ENCODE results near the gene RBFOX2. TPM values are rescaled to one million over a fixed set of nuclear protein-coding genes. Genes with fewer than 3 reads are reported as not detected.

The RBFOX2 gene
- total RNA-seq, 1 donor from 2014 or later: 200 TPM

DNA sequence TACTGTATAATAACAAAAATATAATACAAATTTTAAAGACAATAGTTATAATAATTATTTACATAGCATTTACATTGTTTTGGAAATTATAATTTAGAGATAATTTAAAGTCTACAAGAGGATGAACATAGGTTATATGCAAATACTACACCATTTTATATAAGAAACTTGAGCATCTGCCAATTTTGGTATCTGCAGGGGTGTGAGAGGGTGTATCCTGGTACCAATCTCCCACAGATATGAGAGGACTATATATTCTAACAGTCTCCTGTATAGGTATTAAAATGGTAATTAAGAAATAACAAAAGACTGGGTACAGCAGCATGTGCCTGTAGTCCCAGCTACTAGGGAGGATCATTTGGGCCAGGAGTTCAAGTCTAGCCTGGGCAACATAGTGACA is 176.5 kb downstream of the RBFOX2 start:
- no peak overlapping the region for H3K27ac ChIP-seq (ENCODE audit: low read depth, low read length)
- no peaks in the 10 kb centered on the region for H3K9me3 ChIP-seq (ENCODE audit: control insufficient read depth in 3 of 3, low read length in 3 of 3)
- H3K27me3 ChIP-seq (ENCODE audit: control insufficient read depth in 3 of 3, insufficient read depth in 3 of 3, low read length in 3 of 3): no peaks in the 10 kb centered on the region
- no peak overlapping the region for H3K9ac ChIP-seq (ENCODE audit: low read depth in 1 of 3, low read length in 3 of 3)
- H3K4me3 ChIP-seq (ENCODE audit: low read length in 3 of 3): no peak overlapping the region
- peaks cover 2 to 10% (median 8%) of the 10 kb centered on the region in 3 donors for H3K4me1 ChIP-seq (ENCODE audit: control insufficient read depth in 3 of 3, insufficient read depth in 3 of 3, low read length in 3 of 3)
- H3K36me3 ChIP-seq (ENCODE audit: control insufficient read depth in 3 of 3, insufficient read depth in 3 of 3, low read length in 3 of 3): no peaks in the 10 kb centered on the region

DNA sequence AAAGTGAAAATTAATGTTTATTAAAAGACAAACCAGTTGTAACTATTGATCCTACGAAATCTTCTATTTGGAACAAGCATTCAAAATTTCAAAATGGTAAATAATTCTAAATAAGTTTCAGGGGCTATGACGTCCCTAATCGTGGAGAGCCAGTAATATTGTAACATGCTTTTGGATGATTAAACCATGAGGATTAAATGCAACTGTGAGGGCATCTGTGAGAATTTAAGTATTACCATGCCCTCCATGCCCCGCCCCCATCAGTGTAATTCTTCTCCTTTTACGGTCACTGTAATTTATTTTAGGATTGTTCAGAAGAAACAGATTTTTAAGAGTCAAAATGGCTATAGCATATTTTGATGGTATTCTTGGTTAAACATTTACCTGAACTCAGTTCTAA is 177.8 kb downstream of the RBFOX2 start:
- H3K27me3 ChIP-seq (ENCODE audit: control insufficient read depth in 3 of 3, insufficient read depth in 3 of 3, low read length in 3 of 3): no peaks in the 10 kb centered on the region
- no peaks in the 10 kb centered on the region for H3K9me3 ChIP-seq (ENCODE audit: control insufficient read depth in 3 of 3, low read length in 3 of 3)
- H3K9ac ChIP-seq (ENCODE audit: low read depth in 1 of 3, low read length in 3 of 3): peak overlapping the region; percentile 67 to 91 (median 84)
- peaks cover 2 to 7% (median 5%) of the 10 kb centered on the region in 3 donors for H3K4me1 ChIP-seq (ENCODE audit: control insufficient read depth in 3 of 3, insufficient read depth in 3 of 3, low read length in 3 of 3)
- no peaks in the 10 kb centered on the region for H3K36me3 ChIP-seq (ENCODE audit: control insufficient read depth in 3 of 3, insufficient read depth in 3 of 3, low read length in 3 of 3)
- H3K27ac ChIP-seq (ENCODE audit: low read depth, low read length): peak overlapping the region; percentile 95
- H3K4me3 ChIP-seq (ENCODE audit: low read length in 3 of 3): no peak overlapping the region

DNA sequence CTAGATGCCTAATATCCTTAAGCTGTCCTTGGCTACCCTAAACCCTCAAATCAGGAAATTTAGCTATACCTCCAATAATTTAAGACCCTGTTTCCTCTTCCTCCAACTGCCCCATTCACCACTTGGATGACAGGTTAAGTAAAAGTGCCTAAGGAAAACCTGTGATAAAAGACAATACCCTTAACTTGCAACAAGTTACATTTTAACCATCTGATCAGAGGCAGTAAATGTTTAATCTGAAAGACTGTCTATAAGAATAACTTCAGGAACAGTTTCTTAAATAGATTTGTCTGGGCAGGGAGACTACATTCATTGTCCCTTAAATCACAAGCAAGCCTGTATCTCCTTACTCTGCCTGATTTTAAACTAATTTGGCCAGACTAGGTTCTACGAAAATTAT is 181.8 kb downstream of the RBFOX2 start:
- Histone ChIP-seq H3K4me1 (ENCODE audit: control insufficient read depth in 3 of 3, insufficient read depth in 3 of 3, low read length in 3 of 3) (peaks cover 15 to 19% (median 18%) of the 10 kb centered on the region in 3 donors), H3K27ac (ENCODE audit: low read depth, low read length) (peak overlapping the region; percentile 31), H3K9me3 (ENCODE audit: control insufficient read depth in 3 of 3, low read length in 3 of 3) (no peaks in the 10 kb centered on the region), H3K9ac (ENCODE audit: low read depth in 1 of 3, low read length in 3 of 3) (peak overlapping the region; percentile 84 to 91 (median 87)), H3K36me3 (ENCODE audit: control insufficient read depth in 3 of 3, insufficient read depth in 3 of 3, low read length in 3 of 3) (no peaks in the 10 kb centered on the region), H3K27me3 (ENCODE audit: control insufficient read depth in 3 of 3, insufficient read depth in 3 of 3, low read length in 3 of 3) (no peaks in the 10 kb centered on the region), H3K4me3 (ENCODE audit: low read length in 3 of 3) (peak overlapping the region; percentile 22 to 84 (median 45))

DNA sequence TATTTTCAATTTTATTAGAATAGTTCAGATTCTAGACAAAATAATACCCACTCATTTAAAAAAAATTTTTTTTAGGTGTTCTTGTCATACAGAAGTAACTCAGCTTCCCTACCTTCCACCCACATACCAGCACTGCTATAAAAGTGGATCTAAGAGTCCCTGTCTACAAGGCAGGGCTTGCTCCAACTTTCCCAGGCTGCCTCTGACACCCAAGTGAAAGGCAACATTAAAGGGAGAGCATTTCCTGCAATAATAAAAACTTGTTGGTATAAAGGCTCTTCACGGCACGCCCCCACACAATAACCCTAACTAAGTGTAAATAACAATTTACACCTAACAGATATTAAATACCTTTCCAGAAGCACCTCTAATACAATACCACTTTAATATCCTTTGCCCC is 183.7 kb downstream of the RBFOX2 start:
- no peak overlapping the region for H3K4me3 ChIP-seq (ENCODE audit: low read length in 3 of 3)
- H3K27ac ChIP-seq (ENCODE audit: low read depth, low read length): peak overlapping the region; percentile 9
- peaks cover 12 to 23% (median 16%) of the 10 kb centered on the region in 3 donors for H3K4me1 ChIP-seq (ENCODE audit: control insufficient read depth in 3 of 3, insufficient read depth in 3 of 3, low read length in 3 of 3)
- no peaks in the 10 kb centered on the region for H3K9me3 ChIP-seq (ENCODE audit: control insufficient read depth in 3 of 3, low read length in 3 of 3)
- H3K27me3 ChIP-seq (ENCODE audit: control insufficient read depth in 3 of 3, insufficient read depth in 3 of 3, low read length in 3 of 3): no peaks in the 10 kb centered on the region
- H3K9ac ChIP-seq (ENCODE audit: low read depth in 1 of 3, low read length in 3 of 3): peak overlapping the region in 1 of 3 donors; percentile 33
- H3K36me3 ChIP-seq (ENCODE audit: control insufficient read depth in 3 of 3, insufficient read depth in 3 of 3, low read length in 3 of 3): no peaks in the 10 kb centered on the region

DNA sequence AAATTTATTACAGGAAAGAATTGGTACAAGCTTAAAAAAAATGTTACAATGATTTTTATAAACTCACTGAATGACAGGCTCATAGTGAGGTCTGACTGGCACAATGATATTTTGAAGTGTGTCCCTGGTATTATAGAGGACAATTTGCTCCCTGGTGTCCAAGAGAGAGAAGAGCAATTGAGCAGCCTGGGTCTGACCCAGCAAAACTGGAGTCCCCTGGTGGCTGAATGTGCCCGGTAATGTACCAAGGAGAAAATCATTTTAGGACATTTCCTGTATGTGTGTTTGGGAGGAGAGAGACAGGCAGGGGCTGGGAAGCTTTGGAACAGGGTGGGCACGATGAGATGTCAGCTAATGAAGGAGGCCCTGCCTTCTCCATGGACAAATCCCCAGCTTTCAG is 185.7 kb downstream of the RBFOX2 start:
- Histone ChIP-seq H3K9ac (ENCODE audit: low read depth in 1 of 3, low read length in 3 of 3) (peak overlapping the region in 2 of 3 donors; percentile 7 to 26), H3K36me3 (ENCODE audit: control insufficient read depth in 3 of 3, insufficient read depth in 3 of 3, low read length in 3 of 3) (no peaks in the 10 kb centered on the region), H3K4me1 (ENCODE audit: control insufficient read depth in 3 of 3, insufficient read depth in 3 of 3, low read length in 3 of 3) (peaks cover 20 to 31% (median 29%) of the 10 kb centered on the region in 3 donors), H3K27ac (ENCODE audit: low read depth, low read length) (peak overlapping the region; percentile 54), H3K9me3 (ENCODE audit: control insufficient read depth in 3 of 3, low read length in 3 of 3) (no peaks in the 10 kb centered on the region), H3K4me3 (ENCODE audit: low read length in 3 of 3) (no peak overlapping the region), H3K27me3 (ENCODE audit: control insufficient read depth in 3 of 3, insufficient read depth in 3 of 3, low read length in 3 of 3) (no peaks in the 10 kb centered on the region)

DNA sequence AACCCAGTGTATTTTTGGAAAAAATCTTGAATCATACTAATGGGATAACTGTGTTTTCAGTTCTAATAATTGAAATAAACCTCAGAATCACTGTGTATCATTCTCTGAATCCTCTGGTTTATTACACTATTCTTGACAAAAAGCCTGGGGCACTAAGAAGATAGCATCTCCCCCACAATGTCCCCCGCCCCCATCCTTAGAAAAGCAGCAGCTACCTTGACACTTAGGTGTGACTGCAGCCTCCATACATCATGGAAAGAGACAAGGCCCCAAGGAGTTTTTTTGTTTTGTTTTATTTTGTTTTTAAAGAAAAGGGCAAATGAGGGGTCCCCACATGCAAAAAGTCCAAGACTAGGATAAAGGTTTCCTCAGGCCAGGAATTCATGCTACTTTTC is 186.1 kb downstream of the RBFOX2 start:
- peaks cover 23 to 34% (median 33%) of the 10 kb centered on the region in 3 donors for H3K4me1 ChIP-seq (ENCODE audit: control insufficient read depth in 3 of 3, insufficient read depth in 3 of 3, low read length in 3 of 3)

DNA sequence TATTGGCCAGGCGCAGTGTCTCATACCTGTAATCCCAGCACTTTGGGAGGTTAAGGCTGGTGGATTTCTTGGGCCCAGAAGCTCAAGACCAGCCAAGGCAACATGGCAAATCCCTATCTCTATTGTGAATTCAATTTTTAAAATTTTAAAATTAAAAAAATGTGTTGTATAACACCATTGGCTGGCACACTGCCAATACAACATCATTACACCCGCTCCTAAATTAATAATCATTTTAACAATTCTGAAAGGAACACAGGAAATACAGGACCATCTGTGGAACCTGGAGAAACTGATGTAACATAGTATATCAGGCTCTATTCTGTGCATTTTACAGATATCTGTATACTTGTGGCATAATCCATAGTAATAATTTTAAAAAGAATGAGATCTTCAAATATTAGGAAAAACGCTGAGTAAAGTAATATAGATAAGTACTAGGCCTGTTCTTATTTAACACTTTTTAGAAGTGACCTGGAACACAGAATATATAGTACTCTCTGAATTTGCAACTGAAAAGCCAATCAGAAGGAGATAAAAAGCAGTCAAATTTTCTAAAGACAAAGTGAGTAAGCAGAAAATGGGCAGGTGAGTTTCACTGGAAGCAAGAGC is 186.6 kb downstream of the RBFOX2 start:
- peak overlapping the region in 1 of 3 donors; percentile 18 for H3K9ac ChIP-seq (ENCODE audit: low read depth in 1 of 3, low read length in 3 of 3)
- no peak overlapping the region for H3K4me3 ChIP-seq (ENCODE audit: low read length in 3 of 3)
- H3K27me3 ChIP-seq (ENCODE audit: control insufficient read depth in 3 of 3, insufficient read depth in 3 of 3, low read length in 3 of 3): no peaks in the 10 kb centered on the region
- H3K9me3 ChIP-seq (ENCODE audit: control insufficient read depth in 3 of 3, low read length in 3 of 3): no peaks in the 10 kb centered on the region
- H3K4me1 ChIP-seq (ENCODE audit: control insufficient read depth in 3 of 3, insufficient read depth in 3 of 3, low read length in 3 of 3): peaks cover 28 to 40% (median 38%) of the 10 kb centered on the region in 3 donors
- H3K36me3 ChIP-seq (ENCODE audit: control insufficient read depth in 3 of 3, insufficient read depth in 3 of 3, low read length in 3 of 3): no peaks in the 10 kb centered on the region
- peak overlapping the region; percentile 54 for H3K27ac ChIP-seq (ENCODE audit: low read depth, low read length)

More for the DNA sequence above, 186.1 kb downstream of the RBFOX2 start:
- H3K36me3 ChIP-seq (ENCODE audit: control insufficient read depth in 3 of 3, insufficient read depth in 3 of 3, low read length in 3 of 3): no peaks in the 10 kb centered on the region
- H3K27ac ChIP-seq (ENCODE audit: low read depth, low read length): peak overlapping the region; percentile 54
- no peaks in the 10 kb centered on the region for H3K27me3 ChIP-seq (ENCODE audit: control insufficient read depth in 3 of 3, insufficient read depth in 3 of 3, low read length in 3 of 3)
- no peaks in the 10 kb centered on the region for H3K9me3 ChIP-seq (ENCODE audit: control insufficient read depth in 3 of 3, low read length in 3 of 3)
- no peak overlapping the region for H3K4me3 ChIP-seq (ENCODE audit: low read length in 3 of 3)
- peak overlapping the region in 2 of 3 donors; percentile 7 to 26 for H3K9ac ChIP-seq (ENCODE audit: low read depth in 1 of 3, low read length in 3 of 3)

DNA sequence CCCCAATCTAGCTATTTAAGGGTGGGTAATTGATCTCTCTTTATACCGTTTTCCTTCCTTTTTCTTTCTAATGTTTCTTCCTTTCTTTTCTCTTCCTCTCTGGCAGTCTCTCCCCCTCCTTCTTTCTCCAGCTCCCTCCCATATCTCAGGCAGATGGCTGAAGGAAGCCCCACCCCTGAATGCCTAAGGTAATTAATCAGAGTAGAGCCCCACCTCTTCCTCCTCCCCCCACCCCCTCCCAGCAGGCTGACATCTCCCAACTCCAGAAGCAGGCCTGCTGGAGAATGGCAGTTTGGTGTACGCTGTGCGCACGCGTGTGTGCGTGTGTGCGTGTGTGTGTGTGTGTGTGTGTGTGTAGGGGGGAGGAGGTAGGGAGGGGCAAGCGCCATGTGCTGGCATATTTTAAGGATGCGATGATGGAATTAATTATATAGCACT is 188.3 kb downstream of the RBFOX2 start:
- Histone ChIP-seq H3K4me3 (ENCODE audit: low read length in 3 of 3) (peak overlapping the region; percentile 56 to 76 (median 59)), H3K36me3 (ENCODE audit: control insufficient read depth in 3 of 3, insufficient read depth in 3 of 3, low read length in 3 of 3) (no peaks in the 10 kb centered on the region), H3K9me3 (ENCODE audit: control insufficient read depth in 3 of 3, low read length in 3 of 3) (no peaks in the 10 kb centered on the region), H3K27me3 (ENCODE audit: control insufficient read depth in 3 of 3, insufficient read depth in 3 of 3, low read length in 3 of 3) (no peaks in the 10 kb centered on the region), H3K9ac (ENCODE audit: low read depth in 1 of 3, low read length in 3 of 3) (peak overlapping the region; percentile 44 to 68 (median 51)), H3K27ac (ENCODE audit: low read depth, low read length) (peak overlapping the region; percentile 68), H3K4me1 (ENCODE audit: control insufficient read depth in 3 of 3, insufficient read depth in 3 of 3, low read length in 3 of 3) (peaks cover 38 to 56% (median 54%) of the 10 kb centered on the region in 3 donors)

DNA sequence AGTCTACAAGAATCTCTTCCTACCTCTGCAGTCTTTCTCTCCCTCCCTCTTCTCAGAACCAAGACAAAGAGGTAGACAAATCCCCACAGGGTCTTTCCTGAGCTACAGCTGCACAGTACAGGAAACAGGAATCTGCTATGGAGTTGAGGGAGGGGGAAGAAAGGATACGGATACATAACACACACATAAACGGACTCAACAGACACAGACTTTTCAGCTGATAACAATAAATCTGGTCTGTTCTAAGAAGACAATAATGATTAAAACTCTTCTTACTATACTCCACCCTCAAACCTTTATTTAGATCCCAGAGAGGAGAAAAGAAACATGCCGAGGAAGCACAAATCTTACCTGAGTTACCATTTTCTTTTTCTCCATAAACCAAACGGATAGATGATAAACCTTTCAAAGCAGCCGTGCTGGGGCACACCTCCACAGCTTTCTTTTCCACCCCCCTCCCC is 188.8 kb downstream of the RBFOX2 start:
- H3K27ac ChIP-seq (ENCODE audit: low read depth, low read length): peak overlapping the region; percentile 68
- H3K27me3 ChIP-seq (ENCODE audit: control insufficient read depth in 3 of 3, insufficient read depth in 3 of 3, low read length in 3 of 3): no peaks in the 10 kb centered on the region
- peak overlapping the region; percentile 44 to 68 (median 51) for H3K9ac ChIP-seq (ENCODE audit: low read depth in 1 of 3, low read length in 3 of 3)
- H3K4me3 ChIP-seq (ENCODE audit: low read length in 3 of 3): peak overlapping the region; percentile 56 to 76 (median 59)
- H3K9me3 ChIP-seq (ENCODE audit: control insufficient read depth in 3 of 3, low read length in 3 of 3): no peaks in the 10 kb centered on the region
- H3K36me3 ChIP-seq (ENCODE audit: control insufficient read depth in 3 of 3, insufficient read depth in 3 of 3, low read length in 3 of 3): no peaks in the 10 kb centered on the region
- H3K4me1 ChIP-seq (ENCODE audit: control insufficient read depth in 3 of 3, insufficient read depth in 3 of 3, low read length in 3 of 3): peaks cover 42 to 61% (median 59%) of the 10 kb centered on the region in 3 donors

DNA sequence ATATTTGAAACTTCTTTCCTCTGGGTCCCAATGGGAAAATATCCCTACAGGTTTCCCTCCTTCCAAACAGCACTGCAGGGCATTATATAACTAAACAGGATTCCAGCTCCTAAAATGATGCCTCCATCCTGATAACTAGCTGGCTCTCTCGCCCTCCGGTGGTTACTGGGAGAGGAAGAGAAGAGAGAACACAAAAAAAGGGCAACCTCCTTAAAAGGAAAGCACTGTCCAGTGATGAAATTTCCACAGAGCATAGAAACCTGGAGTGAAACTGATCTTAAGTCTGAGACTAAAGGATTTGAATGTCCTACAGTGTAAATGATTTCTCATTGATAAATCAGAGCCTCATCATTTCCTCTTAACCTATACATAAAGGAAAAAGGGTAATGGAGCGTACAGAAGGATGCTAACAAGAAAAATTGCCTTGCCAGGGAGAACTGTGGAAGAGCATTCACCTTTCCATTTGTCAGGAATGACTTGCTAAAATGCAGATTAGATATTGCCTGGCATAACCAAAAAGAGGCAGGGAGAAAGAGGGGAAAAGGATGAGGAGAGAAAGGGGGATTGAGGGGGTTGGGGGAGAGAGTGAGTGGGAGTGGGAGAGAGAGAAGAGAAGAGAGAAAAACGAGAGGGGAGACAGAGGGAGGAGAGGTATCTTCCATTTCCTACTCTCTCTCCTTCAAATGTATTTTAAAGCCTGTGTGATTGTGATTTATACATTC is 189.6 kb downstream of the RBFOX2 start:
- H3K27me3 ChIP-seq (ENCODE audit: control insufficient read depth in 3 of 3, insufficient read depth in 3 of 3, low read length in 3 of 3): no peaks in the 10 kb centered on the region
- H3K9ac ChIP-seq (ENCODE audit: low read depth in 1 of 3, low read length in 3 of 3): peak overlapping the region; percentile 47 to 68 (median 51)
- no peaks in the 10 kb centered on the region for H3K9me3 ChIP-seq (ENCODE audit: control insufficient read depth in 3 of 3, low read length in 3 of 3)
- peak overlapping the region in 2 of 3 donors; percentile 59 to 76 for H3K4me3 ChIP-seq (ENCODE audit: low read length in 3 of 3)
- peak overlapping the region; percentile 68 for H3K27ac ChIP-seq (ENCODE audit: low read depth, low read length)
- no peaks in the 10 kb centered on the region for H3K36me3 ChIP-seq (ENCODE audit: control insufficient read depth in 3 of 3, insufficient read depth in 3 of 3, low read length in 3 of 3)
- H3K4me1 ChIP-seq (ENCODE audit: control insufficient read depth in 3 of 3, insufficient read depth in 3 of 3, low read length in 3 of 3): peaks cover 48 to 68% (median 66%) of the 10 kb centered on the region in 3 donors
